Subcutaneous preadipocyte (primary cell): ENCODE results near the gene NRN1L. TPM values are rescaled to one million over a fixed set of nuclear protein-coding genes. Genes with fewer than 3 reads are reported as not detected.

Experiments
- small RNA-seq: library from RNA; depleted of rRNA; stranded (forward); fragments of <200 nt; gene quantifications from one replicate; pipeline ENCODE3, GENCODE V24; 2012
- total RNA-seq: library from RNA; depleted of rRNA; stranded (reverse); fragments of >200 nt; gene quantifications from 2 replicates; pipeline ENCODE4 v1.2.3, GENCODE V29; 2012

The NRN1L gene
- 0.37 TPM in 1 of 2 replicates, not detected in the other for total RNA-seq

DNA sequence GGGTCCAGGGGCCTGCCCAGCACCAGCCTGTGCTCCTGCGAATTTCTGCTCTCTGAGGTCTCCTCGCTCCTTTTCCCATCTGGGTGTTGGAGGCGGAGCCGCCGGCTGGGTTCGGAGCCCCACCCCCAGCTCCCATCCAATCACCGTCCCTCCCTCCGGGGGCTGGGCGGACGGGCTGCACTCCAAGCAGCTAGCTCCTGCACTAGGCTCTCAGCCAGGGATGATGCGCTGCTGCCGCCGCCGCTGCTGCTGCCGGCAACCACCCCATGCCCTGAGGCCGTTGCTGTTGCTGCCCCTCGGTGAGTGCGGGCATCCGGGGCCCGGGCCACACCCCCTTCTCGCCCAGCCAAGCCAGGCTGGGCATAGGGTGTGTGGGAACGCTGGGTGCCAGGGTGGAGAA lies at the start of gene NRN1L:
Gene NRN1L, plus strand, starts transcription at position 202 of the 400 bp plus-strand sequence. Its CDS starts 19 bp downstream, at position 221.

DNA sequence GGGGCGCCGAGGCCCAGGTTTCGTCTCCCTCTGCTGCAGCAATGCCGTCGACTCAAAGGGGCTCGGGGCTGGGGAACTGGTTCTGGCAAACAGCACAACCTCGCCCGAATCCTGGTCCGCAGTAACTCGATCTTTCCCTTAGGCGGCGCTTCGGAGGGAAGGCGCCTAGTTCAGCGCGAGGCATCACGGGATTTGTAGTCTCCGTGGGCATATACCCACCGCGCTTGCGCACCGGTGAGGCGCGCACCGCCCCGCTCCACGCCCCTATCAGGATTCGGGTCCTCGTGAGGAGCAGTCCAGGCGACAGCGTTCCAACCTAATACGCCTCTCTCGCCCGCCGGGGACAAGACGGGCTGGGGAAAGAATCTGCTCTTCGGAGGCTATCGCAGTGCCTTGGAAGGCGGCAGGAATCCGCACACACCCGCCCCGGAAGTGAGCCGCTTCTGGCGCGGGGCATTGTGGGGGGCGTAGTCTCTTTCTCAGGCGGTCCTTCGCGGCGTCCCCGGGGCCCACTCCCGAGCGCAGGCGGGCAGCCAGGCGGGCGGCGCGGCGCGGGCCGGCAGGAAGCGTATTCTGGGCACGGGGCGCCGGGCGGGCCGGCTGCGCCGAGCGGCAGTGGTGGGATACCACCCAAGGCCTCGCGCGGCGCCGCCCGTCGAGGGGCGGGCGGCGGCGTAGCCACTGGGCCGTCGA lies 42.7 kb upstream of the NRN1L start, which contains the start of gene THAP11:
Gene THAP11, plus strand, starts transcription at position 505 of the 693 bp plus-strand sequence. CDS start 235 bp downstream, outside the sequence.

DNA sequence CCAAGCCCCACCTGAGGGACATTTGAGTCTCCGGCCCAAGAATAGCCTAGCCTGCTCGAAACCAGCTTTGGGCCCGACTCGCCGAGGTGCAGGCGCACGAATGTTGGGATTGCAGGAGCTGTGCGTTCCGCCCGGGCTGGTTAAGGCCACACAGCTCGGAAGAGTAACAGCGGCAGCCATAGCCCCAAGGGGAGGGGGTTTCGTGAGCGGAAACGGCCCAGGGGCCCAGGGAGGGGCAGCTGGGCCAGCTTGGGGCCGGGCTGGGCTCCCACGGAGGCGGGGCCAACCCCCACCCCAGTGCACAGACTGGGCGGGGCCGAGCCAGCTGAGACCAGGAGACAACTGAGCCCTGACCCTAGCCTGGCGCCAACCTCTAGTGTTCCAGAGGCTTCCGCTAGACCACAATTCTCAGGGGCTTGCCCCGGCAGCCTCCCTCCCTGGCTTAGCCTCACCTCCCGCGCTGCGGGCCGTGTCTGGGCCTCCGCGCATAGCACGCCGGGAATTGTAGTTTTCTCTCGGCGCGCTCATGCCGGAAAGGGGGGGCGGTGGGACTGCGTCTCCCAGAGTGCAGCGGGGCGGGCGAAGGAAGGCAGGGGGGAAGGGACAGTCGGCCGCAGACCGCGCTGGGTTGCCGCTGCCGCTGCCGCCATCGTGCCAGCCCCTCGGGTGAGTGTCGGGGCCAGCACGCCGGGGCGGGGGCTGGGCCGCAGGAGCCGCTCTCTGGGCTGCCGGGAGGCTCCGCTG lies 38.2 kb upstream of the NRN1L start, which contains the start of gene NUTF2:
Gene NUTF2, plus strand, starts transcription at position 614 of the 744 bp plus-strand sequence. CDS start 18,198 bp downstream, outside the sequence.

DNA sequence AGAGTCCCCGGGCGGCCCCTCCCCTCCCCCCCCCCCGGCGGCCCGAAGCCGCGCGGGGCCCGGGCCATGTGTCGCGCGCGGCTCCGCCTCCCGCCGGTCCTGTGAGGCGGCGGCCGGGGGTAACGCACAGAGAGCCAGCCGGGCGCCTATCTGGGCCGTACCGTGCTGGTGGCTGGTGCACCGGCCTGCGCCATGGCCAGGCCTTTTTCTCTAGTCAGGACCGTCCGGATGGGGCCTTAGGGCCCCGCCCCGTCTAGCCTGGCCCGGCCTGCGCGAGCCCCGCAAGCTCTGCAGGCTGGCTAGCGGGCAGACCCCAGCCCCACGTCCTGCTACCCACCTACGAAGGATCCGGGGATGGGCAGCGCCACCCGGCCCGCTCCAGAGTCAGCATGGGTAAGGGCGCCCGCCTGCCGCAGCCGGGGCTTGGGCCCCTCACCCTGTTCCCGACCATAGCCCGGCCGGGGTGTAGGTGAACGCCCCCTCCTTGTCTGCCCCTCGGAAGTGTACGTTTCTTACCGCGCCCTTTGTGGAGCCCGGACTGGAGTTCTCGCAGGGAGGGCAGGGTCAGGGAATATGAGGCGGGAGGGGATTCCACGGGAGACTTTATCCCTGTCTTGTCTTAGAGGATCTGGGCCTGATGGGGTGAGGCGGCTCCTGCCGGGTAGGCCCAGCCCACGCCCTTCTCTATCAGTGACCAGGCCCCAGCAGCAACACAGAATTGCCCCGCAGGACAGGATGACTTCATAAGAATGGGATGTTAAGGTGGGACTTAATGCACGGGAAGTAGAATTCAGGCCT lies 37.4 kb upstream of the NRN1L start, which contains the start of gene CENPT:
Gene CENPT, minus strand, starts transcription at position 630 of the 798 bp plus-strand sequence. CDS start 13,834 bp downstream, outside the sequence.

DNA sequence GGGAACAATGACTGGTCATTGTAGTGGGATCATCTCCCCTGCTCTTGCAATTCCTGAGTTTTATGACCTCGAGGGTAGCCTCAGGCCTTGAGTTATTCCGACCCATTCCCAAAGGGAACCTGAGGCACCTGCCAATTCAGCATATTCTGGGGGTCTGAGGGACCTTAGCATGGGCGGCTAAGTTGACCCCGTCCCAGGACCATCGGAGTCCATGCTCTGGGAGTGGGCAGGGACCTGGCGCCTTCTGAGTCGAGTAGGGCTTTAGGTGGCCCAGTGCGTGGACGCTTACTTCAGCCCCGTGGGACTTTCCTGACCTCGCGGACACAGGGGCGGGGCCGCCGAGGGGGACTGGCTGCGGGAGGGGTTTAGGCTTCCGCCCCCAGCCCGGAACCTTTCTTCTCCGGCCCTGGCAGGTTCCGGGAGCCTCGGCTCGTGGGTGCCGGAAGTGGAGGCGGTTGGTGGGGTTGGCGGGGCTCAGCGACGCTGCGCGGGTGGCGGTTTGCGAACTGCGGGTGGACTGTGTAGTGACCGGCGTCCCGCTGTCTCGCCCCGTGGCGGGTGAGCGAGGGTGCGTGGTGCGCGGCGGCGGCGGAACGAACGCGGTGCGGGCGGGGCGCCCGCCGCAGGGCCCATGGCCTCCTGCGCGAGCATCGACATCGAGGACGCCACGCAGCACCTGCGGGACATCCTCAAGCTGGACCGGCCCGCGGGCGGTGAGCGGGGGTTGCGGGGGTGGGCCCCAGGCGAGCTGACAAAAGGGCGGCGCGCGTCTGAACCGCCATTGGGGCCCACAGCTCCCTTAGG lies 11.9 kb upstream of the NRN1L start, which contains the start of gene EDC4:
Gene EDC4, plus strand, starts transcription at position 422 of the 804 bp plus-strand sequence. Its CDS starts 210 bp downstream, at position 632.

DNA sequence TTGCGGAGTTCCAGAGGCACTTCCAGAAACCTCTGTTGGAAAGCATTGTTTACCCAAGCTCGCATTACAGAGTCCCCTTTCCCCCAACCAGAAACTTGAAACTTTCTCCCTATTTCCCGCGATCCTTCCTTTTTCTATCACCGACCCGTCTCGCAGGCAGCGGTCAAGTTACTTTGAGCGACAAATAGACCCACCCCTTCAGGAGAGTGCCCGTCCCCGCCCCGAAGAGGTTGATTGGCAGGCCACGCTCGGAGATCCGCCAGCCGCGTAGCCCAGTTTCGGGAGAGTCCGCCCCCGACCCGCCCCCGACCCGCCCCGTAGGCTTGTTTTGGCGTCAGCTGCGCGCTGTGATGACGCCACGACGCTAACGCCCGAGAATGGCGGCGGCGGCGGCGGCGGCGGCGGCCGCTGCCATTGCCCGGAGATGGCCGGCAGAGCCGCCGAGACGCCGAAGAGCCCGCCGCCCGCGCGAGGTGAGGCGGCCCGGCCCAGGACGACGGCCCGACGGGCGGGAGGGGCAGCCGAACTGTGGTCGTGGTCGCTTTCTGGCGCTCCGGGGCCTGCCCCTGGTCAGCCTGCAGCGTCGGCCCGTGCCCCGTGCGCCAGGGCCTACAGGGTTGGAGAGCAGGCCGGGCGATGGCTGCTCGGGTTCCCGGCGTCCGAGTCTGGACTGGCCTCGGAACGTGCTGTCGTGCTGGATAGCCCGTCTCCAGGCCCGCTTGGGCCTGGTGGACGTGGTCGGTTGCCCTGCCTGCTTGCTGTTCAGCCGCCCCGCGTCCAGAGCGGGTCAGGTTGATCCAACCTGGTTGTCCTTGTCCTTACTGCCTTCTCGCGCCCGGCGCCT lies 8.4 kb downstream of the NRN1L start, which contains the start of gene PSKH1:
Gene PSKH1, plus strand, starts transcription at position 356 of the 844 bp plus-strand sequence. CDS start 15,496 bp downstream, outside the sequence.

DNA sequence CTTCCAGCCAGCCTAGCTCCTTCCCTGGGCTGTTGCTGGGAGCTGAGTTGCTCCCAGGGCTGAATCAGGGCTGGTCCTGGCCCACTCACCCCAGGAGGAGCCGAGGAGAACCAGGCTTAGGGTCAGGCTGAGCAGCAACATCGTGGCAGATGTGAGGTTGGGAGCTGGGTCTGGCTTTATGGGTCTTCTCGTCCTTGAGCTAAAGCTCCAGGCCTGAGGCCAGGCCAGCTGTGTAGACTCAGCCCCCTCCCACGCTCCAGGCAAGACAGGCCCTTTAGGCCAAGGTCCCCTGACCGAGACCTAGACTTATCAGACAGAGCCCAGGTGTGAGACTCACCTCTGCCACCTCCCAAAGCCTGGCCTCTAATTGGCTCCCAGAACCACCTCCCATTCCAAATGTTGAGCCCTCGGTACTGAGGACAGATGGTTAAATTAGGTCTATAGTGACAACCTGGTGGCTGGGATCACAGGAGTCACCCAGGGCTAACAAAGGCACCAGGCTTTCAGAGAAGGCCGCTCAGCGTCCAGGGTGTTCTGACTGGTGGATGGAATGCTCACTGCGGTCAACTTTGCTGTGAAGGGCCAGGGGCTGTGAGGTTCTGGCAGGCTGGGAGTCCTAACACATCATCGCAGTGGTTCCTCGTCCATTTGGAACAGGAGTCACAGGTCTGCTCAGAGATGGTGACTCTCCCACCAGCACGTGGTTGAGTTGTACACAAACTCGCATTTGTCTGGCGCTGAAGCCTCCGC lies 47.2 kb downstream of the NRN1L start, which contains the start of gene CTRL:
Gene CTRL, minus strand, starts transcription at position 151 of the 750 bp plus-strand sequence. Its CDS starts 10 bp downstream, at position 141.

Small RNA genes within 50 kb of the gene (small RNA-seq; reads per million reads assigned to genes)
- not detected for gene AC040162.2
- not detected for gene NRN1L

Other genes with a start within 250 kb of the NRN1L start
- 0.37 and 0.39 TPM in 2 replicates for gene CARMIL2, start 239.7 kb upstream of the NRN1L start, total RNA-seq
- 25.4 and 31.5 TPM in 2 replicates for gene ACD, start 224.6 kb upstream of the NRN1L start, total RNA-seq
- gene PARD6A, start 223.9 kb upstream of the NRN1L start, total RNA-seq: 0.59 and 1.1 TPM in 2 replicates
- 15.8 and 16.9 TPM in 2 replicates for gene ENKD1, start 218.1 kb upstream of the NRN1L start, total RNA-seq
- gene C16orf86, start 218.1 kb upstream of the NRN1L start, total RNA-seq: 3.3 and 3.9 TPM in 2 replicates
- gene GFOD2, start 165.6 kb upstream of the NRN1L start, total RNA-seq: 13.2 and 17.0 TPM in 2 replicates
- 5.1 and 7.0 TPM in 2 replicates for gene RANBP10, start 78.3 kb upstream of the NRN1L start, total RNA-seq
- gene TSNAXIP1, start 78.0 kb upstream of the NRN1L start, total RNA-seq: 0.98 and 2.2 TPM in 2 replicates
- gene THAP11, start 42.6 kb upstream of the NRN1L start, total RNA-seq: 26.1 and 28.0 TPM in 2 replicates
- gene NUTF2, start 38.0 kb upstream of the NRN1L start, total RNA-seq: 210 and 284 TPM in 2 replicates
- 27.0 and 32.7 TPM in 2 replicates for gene CENPT, start 37.2 kb upstream of the NRN1L start, total RNA-seq
- gene EDC4, start 11.8 kb upstream of the NRN1L start, total RNA-seq: 55.5 and 72.9 TPM in 2 replicates
- gene PSKH1, start 8.4 kb downstream of the NRN1L start, total RNA-seq: 12.1 TPM in 2 replicates
- 0.37 and 1.4 TPM in 2 replicates for gene CTRL, start 47.0 kb downstream of the NRN1L start, total RNA-seq
- gene PSMB10, start 52.0 kb downstream of the NRN1L start, total RNA-seq: 29.7 and 41.2 TPM in 2 replicates
- gene LCAT, start 59.2 kb downstream of the NRN1L start, total RNA-seq: 5.1 and 11.1 TPM in 2 replicates
- 40.8 and 73.3 TPM in 2 replicates for gene SLC12A4, start 83.8 kb downstream of the NRN1L start, total RNA-seq
- not detected in 2 replicates for gene DPEP3, start 95.6 kb downstream of the NRN1L start, total RNA-seq
- not detected in 2 replicates for gene DPEP2, start 114.6 kb downstream of the NRN1L start, total RNA-seq
- gene DPEP2NB, start 131.0 kb downstream of the NRN1L start, total RNA-seq: not detected in 2 replicates
- gene DDX28, start 138.3 kb downstream of the NRN1L start, total RNA-seq: 14.7 and 19.0 TPM in 2 replicates
- 18.0 and 21.5 TPM in 2 replicates for gene DUS2, start 138.4 kb downstream of the NRN1L start, total RNA-seq
- 17.3 and 27.2 TPM in 2 replicates for gene NFATC3, start 200.5 kb downstream of the NRN1L start, total RNA-seq